Endothelial cell of umbilical vein (primary cell): Measurements from ENCODE around the gene MYZAP. TPM values are rescaled to one million over a fixed set of nuclear protein-coding genes. Genes with fewer than 3 reads are reported as not detected.

Experiments
- BruUV-seq: library from RNA; stranded (reverse); fragments of 400-500 nt; replicated peaks from 2 replicates; lab custom pipeline; 2021; lab: Mats Ljungman, UMichigan
- CTCF ChIA-PET: fragments of 300-600, 350-600 bp; sonication (Branson Sonifier 250); formaldehyde crosslinking; loops from one replicate; lab custom pipeline; 2021; ENCODE audit warnings: antibody characterized with exemption, inconsistent platforms; lab: Charles Lee
- POLR2A ChIA-PET: fragments of 300-600, 350-600 bp; sonication (Branson Sonifier 250); formaldehyde crosslinking; loops from one replicate; lab custom pipeline; 2021; ENCODE audit warnings: antibody characterized with exemption, inconsistent platforms; lab: Charles Lee
- DNase-seq: peaks from one replicate; pipeline ENCODE4 v3.0.0-alpha.2; 2011; ENCODE audit warnings: low read depth, low spot score
- FAIRE-seq: peaks from 2 replicates; lab custom pipeline; 2011; peaks lifted over from hg19 to GRCh38; lab: Jason Lieb, UNC
- H2AFZ ChIP-seq: 2 replicates; pipeline ENCODE4 v1.6.0; 2012; ENCODE audit warnings: low read depth, low read length, control low read depth, inconsistent platforms
- H3K27ac ChIP-seq: 2 replicates; pipeline ENCODE4 v1.5.1; 2011; ENCODE audit warnings: low read depth, mild to moderate bottlenecking, control low read depth, low read length, moderate library complexity; ENCODE audit not compliant: insufficient read depth
- H3K27me3 ChIP-seq, 2 experiments: 2 replicates each; pipeline versions ENCODE4 v1.6.0 to v1.6.1; 2011; ENCODE audit warnings: low read length in 2 of 2, mixed read lengths in 1 of 2; ENCODE audit not compliant: control insufficient read depth in 2 of 2, insufficient read depth in 2 of 2
- H3K36me3 ChIP-seq, 2 experiments: 2 replicates in 1 of 2; 3 replicates in 1 of 2; pipeline ENCODE4 v1.5.1; 2011; ENCODE audit warnings: low read length in 2 of 2, mild to moderate bottlenecking in 1 of 2, moderate library complexity in 1 of 2; ENCODE audit not compliant: control insufficient read depth in 2 of 2, insufficient read depth in 2 of 2; ENCODE audit errors: extremely low read depth in 1 of 2
- H3K4me1 ChIP-seq: 3 replicates; pipeline ENCODE4 v1.5.1; 2011; ENCODE audit warnings: mild to moderate bottlenecking, low read length; ENCODE audit not compliant: control insufficient read depth, insufficient read depth; ENCODE audit errors: extremely low read depth
- H3K4me2 ChIP-seq: 2 replicates; pipeline ENCODE4 v1.6.1; 2011; ENCODE audit warnings: low read length, control low read depth, mixed read lengths; ENCODE audit not compliant: insufficient read depth
- H3K4me3 ChIP-seq, 3 experiments: fragments of 200-600 bp in 1 of 3; sonication (generic), shearing (Covaris generic) in 1 of 3; replicated peaks in 1 of 3; 2 replicates each; pipeline ENCODE4 v1.5.1; 2011 to 2016; ENCODE audit warnings: control low read depth in 3 of 3, low read length in 3 of 3, mild to moderate bottlenecking in 2 of 3, inconsistent platforms in 1 of 3, low read depth in 1 of 3, moderate library complexity in 1 of 3; ENCODE audit not compliant: insufficient read depth in 1 of 3
- H3K79me2 ChIP-seq: 2 replicates; pipeline ENCODE4 v1.6.0; 2012; ENCODE audit warnings: low read length, inconsistent platforms; ENCODE audit not compliant: control insufficient read depth, insufficient read depth
- H3K9ac ChIP-seq: replicated peaks from 2 replicates; pipeline ENCODE3; 2011; ENCODE audit warnings: low read length, control low read depth; ENCODE audit not compliant: insufficient read depth; ENCODE audit errors: extremely low read depth
- H3K9me1 ChIP-seq: replicated peaks from 3 replicates; pipeline ENCODE4 v1.6.0; 2011; ENCODE audit warnings: mild to moderate bottlenecking, low read length; ENCODE audit not compliant: control insufficient read depth, insufficient read depth; ENCODE audit errors: extremely low read depth
- H3K9me3 ChIP-seq: replicated peaks from 2 replicates; pipeline ENCODE4 v1.5.1; 2012; ENCODE audit warnings: low read length, inconsistent platforms; ENCODE audit not compliant: control insufficient read depth, insufficient read depth
- H4K20me1 ChIP-seq: replicated peaks from 2 replicates; pipeline ENCODE3; 2011; ENCODE audit warnings: mild to moderate bottlenecking, low read length; ENCODE audit not compliant: control insufficient read depth, insufficient read depth; ENCODE audit errors: extremely low read depth
- CTCF ChIP-seq, 2 donors: IDR thresholded peaks; 1 replicate in 1 of 2; 2 replicates in 1 of 2; pipeline ENCODE4 v1.5.1; 2011; ENCODE audit warnings: low read length in 2 of 2, mild to moderate bottlenecking in 2 of 2, moderate library complexity in 2 of 2, control low read depth in 1 of 2, inconsistent platforms in 1 of 2, low read depth in 1 of 2; ENCODE audit not compliant: insufficient read depth in 1 of 2; ENCODE audit errors: extremely low read depth in 1 of 2
- EZH2 ChIP-seq: IDR thresholded peaks from 2 replicates; pipeline ENCODE4 v1.6.1; 2012; ENCODE audit warnings: borderline replicate concordance, low read depth, mild to moderate bottlenecking, moderate library complexity, low read length, inconsistent platforms; ENCODE audit not compliant: severe bottlenecking
- FOS ChIP-seq: IDR thresholded peaks from 2 replicates; pipeline ENCODE4 v1.6.1; 2011; ENCODE audit warnings: mild to moderate bottlenecking, low read length, moderate library complexity, borderline replicate concordance; ENCODE audit not compliant: insufficient read depth
- GATA2 ChIP-seq: IDR thresholded peaks from 2 replicates; pipeline ENCODE4 v1.7.0; 2011; ENCODE audit warnings: low read depth, mild to moderate bottlenecking, moderate library complexity, mixed read lengths, low read length; ENCODE audit not compliant: insufficient read length, insufficient read depth
- JUN ChIP-seq: IDR thresholded peaks from 2 replicates; pipeline ENCODE4 v1.6.1; 2011; ENCODE audit warnings: borderline replicate concordance, low read depth; ENCODE audit not compliant: insufficient read length, insufficient read depth
- MYC ChIP-seq: IDR thresholded peaks from one replicate; pipeline ENCODE4 v1.6.1; 2011; ENCODE audit warnings: mild to moderate bottlenecking, low read depth, low read length
- POLR2AphosphoS5 ChIP-seq: IDR thresholded peaks from 2 replicates; pipeline ENCODE4 v1.6.1; 2012; ENCODE audit warnings: low read depth, mild to moderate bottlenecking, control low read depth, low read length, moderate library complexity; ENCODE audit not compliant: insufficient read depth
- dilution Hi-C: fragments of 300-500 bp; cut with MboI; formaldehyde crosslinking; loops from one replicate; pipeline ENCODE4 v1.15.0; 2019; ENCODE audit warnings: low sequenced_read_pairs; ENCODE audit not compliant: extremely low pct_ligation_motif_present
- intact Hi-C: fragments of 100-400 bp; cut with micrococcal nuclease; formaldehyde crosslinking; loops from one replicate; pipeline ENCODE4 v1.10.0; 2022
- polyA plus RNA-seq, 4 experiments: library from polyadenylated mRNA; depleted of rRNA in 3 of 4; stranded (reverse) in 3 of 4; unstranded in 1 of 4; fragments of >200 nt; gene quantifications; 2 replicates each; pipeline versions ENCODE4 v1.2.1 to v1.2.3, GENCODE V29; 2011 to 2012; ENCODE audit warnings: missing spikeins in 1 of 4
- total RNA-seq: library from RNA; stranded (reverse); gene quantifications from 2 replicates; pipeline ENCODE4 v1.2.3, GENCODE V29; 2021
- TF ChIP-seq, protein P1 (sequence below): IDR thresholded peaks from 2 replicates; pipeline ENCODE4 v1.6.1; 2011; ENCODE audit not compliant: insufficient read depth, insufficient read length

Gene MYZAP
- total and polyA plus RNA-seq, 2 donors (not counting 3 experiments of a cell fraction or from before 2014, with no cell fraction given) = 6.3 to 8.1 TPM

DNA sequence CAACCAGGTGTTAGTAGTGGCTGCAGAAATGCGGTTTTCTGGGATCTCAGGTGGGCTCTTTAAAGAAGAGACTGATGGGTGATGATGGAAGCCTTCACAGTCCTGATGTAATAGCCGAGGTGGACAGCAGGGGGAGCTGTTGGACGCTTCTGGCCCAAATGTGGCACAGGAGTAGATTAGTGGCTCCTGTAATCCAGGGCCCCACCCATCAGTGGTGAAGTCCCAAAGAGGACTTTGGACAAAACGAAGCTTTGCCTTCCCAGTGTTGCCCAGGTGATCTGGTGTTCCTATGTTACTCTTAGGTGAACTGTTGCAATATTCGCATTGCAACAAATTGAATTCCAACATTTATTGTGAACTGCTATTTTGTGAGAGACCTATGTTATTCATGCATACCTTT is 31.8 kb upstream of the MYZAP start:
- BruUV-seq = no TSS peak
- Histone ChIP-seq H3K36me3 (no peaks in the 10 kb centered on the region), H3K27me3 (no peaks in the 10 kb centered on the region), H4K20me1 (no peaks in the 10 kb centered on the region), H2AFZ (no peak overlapping the region), H3K4me3 (no peak overlapping the region), H3K9me1 (no peaks in the 10 kb centered on the region), H3K4me1 (peaks cover 28% of the 10 kb centered on the region), H3K27ac (no peak overlapping the region), H3K79me2 (no peaks in the 10 kb centered on the region), H3K4me2 (no peak overlapping the region), H3K9me3 (no peaks in the 10 kb centered on the region), H3K9ac (no peak overlapping the region)
- dilution Hi-C loops = no loop called here
- DNase-seq (peak; percentile 68), FAIRE-seq (peak; percentile 79)
- ChIA-PET CTCF (interaction anchor here (0.6 to 3.6 kb wide), 31 partner anchors 9 to 513 kb away, joined by 3 to 64 read pairs (median 8); partner anchors contain the start of genes MYZAP and POLR2M), POLR2A (no interaction called here)
- intact Hi-C loops = loop anchor here (2.0 to 5.0 kb wide), 3 partner anchors 67 to 507 kb away; no protein-coding TSS in a partner anchor
- TF ChIP-seq CTCF (IDR thresholded peaks at IDR 0.05; ENCODE audit: extremely low read depth in 1 of 2, insufficient read depth in 1 of 2, low read depth in 1 of 2, low read length in 2 of 2) = peak; percentile 87 to 89
- TF ChIP-seq JUN = no peak

DNA sequence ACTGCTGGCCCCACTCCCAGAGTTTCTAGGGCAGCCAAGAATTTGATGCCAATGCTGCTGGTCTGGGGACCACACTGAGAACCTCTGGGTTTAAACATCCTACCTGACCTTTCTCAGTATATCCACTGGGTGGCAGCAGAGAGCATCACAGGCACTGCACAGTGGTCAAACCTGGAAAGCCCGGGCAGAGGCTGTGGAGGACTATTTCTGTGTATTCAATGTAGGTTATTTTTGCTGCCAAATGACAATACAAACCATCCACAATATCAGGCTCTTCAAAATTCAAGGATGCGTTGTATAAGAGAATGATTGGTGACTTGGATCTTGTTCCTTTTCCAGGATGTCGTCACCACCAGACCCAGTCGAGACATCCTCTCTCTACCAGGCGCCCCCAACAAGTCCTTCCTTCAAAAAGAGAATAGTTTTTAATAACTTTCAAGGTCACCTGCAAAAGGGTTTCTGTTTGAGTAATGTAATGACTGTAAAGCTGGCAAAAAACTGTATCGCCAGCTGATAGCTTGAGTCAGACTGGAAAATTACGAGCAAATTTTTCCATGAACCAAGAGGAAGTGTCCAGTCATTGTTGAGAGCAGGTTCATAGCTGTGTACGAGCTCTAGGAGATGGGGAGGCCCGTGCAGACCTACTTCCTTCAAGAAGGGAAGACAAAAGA is 30.5 kb upstream of the MYZAP start:
- ChIA-PET POLR2A (interaction anchor here (0.7 kb wide), 4 partner anchors 10 to 45 kb away, joined by 3 to 8 read pairs (median 4); no protein-coding TSS in a partner anchor), CTCF (interaction anchor here (0.6 to 3.6 kb wide), 53 partner anchors 10 to 511 kb away, joined by 3 to 64 read pairs (median 5); partner anchors contain the start of genes MYZAP and POLR2M)
- Histone ChIP-seq H3K9ac (peak overlapping the region; percentile 85), H4K20me1 (no peaks in the 10 kb centered on the region), H2AFZ (peak overlapping the region; percentile 41), H3K4me2 (peak overlapping the region; percentile 93), H3K9me1 (no peaks in the 10 kb centered on the region), H3K27ac (peak overlapping the region; percentile 97), H3K79me2 (no peaks in the 10 kb centered on the region), H3K36me3 (no peaks in the 10 kb centered on the region), H3K4me3 (peak overlapping the region in 1 of 3 experiments; percentile 37), H3K4me1 (peaks cover 15% of the 10 kb centered on the region), H3K9me3 (no peaks in the 10 kb centered on the region), H3K27me3 (no peaks in the 10 kb centered on the region)
- TF ChIP-seq FOS (peak; percentile 74), POLR2AphosphoS5 (peak; percentile 50), CTCF (IDR thresholded peaks at IDR 0.05; ENCODE audit: extremely low read depth in 1 of 2, insufficient read depth in 1 of 2, low read depth in 1 of 2, low read length in 2 of 2) (peak; percentile 79 to 89), EZH2 (no peak), MYC (no peak), GATA2 (no peak), JUN (peak; percentile 91)
- TF ChIP-seq, protein P1, sequence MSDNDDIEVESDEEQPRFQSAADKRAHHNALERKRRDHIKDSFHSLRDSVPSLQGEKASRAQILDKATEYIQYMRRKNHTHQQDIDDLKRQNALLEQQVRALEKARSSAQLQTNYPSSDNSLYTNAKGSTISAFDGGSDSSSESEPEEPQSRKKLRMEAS = no peak
- intact Hi-C loops (loop anchor here (1.0 to 5.0 kb wide), 10 partner anchors 10 to 621 kb away; no protein-coding TSS in a partner anchor), dilution Hi-C loops (no loop called here)
- DNase-seq (peak; percentile 96), FAIRE-seq (peak; percentile 97)
- no TSS peak for BruUV-seq
